SU-DHL-6 (cell line): Measurements from ENCODE around the gene APOL6.

Source experiments
- H2AFZ ChIP-seq: fragments of 200-600 bp; sonication (generic); 2 replicates; pipeline ENCODE4 v1.6.1; 2014; ENCODE audit warnings: low read depth, mild to moderate bottlenecking, moderate library complexity, mixed read lengths, antibody characterized with exemption, low read length; ENCODE audit not compliant: severe bottlenecking
- H3F3A ChIP-seq: fragments of 200-600 bp; shearing (Covaris generic); 2 replicates; pipeline ENCODE4 v1.6.0; 2016; ENCODE audit warnings: antibody characterized with exemption, mild to moderate bottlenecking; ENCODE audit not compliant: insufficient read depth
- H3K27ac ChIP-seq: fragments of 200-600 bp; sonication (generic); 2 replicates; pipeline ENCODE4 v1.5.1; 2016; ENCODE audit warnings: low read depth, mild to moderate bottlenecking, low read length, moderate library complexity, mixed read lengths
- H3K27me3 ChIP-seq: fragments of 200-600 bp; sonication (generic), shearing (Covaris generic); 2 replicates; pipeline ENCODE4 v1.6.0; 2014; ENCODE audit warnings: mild to moderate bottlenecking, low read length
- H3K36me3 ChIP-seq: fragments of 200-600 bp; sonication (generic); 2 replicates; pipeline ENCODE4 v1.6.1; 2014; ENCODE audit warnings: mild to moderate bottlenecking, low read length, mixed read lengths
- H3K4me2 ChIP-seq: fragments of 300-600, 200-600 bp; shearing (Covaris generic), sonication (generic); 2 replicates; pipeline ENCODE4 v1.6.0; 2014; ENCODE audit warnings: low read length, low read depth, mild to moderate bottlenecking; ENCODE audit not compliant: poor library complexity, severe bottlenecking
- H3K4me3 ChIP-seq: fragments of 200-600 bp; sonication (generic); 2 replicates; pipeline ENCODE4 v1.5.1; 2014; ENCODE audit warnings: antibody characterized with exemption, low read length, mild to moderate bottlenecking, mixed read lengths; ENCODE audit not compliant: insufficient read depth, poor library complexity, severe bottlenecking
- H3K79me2 ChIP-seq: fragments of 200-600 bp; sonication (generic); 2 replicates; pipeline ENCODE4 v1.6.1; 2014; ENCODE audit warnings: mild to moderate bottlenecking, low read length, moderate library complexity; ENCODE audit not compliant: insufficient read depth
- H3K9ac ChIP-seq: fragments of 200-600 bp; sonication (generic); 2 replicates; pipeline ENCODE4 v1.7.0; 2014; ENCODE audit warnings: mild to moderate bottlenecking, low read length
- H3K9me2 ChIP-seq: fragments of 200-600 bp; sonication (generic); replicated peaks from 2 replicates; pipeline ENCODE4 v1.6.1; 2014; ENCODE audit warnings: low read length; ENCODE audit not compliant: insufficient read depth
- H3K9me3 ChIP-seq: fragments of 200-600 bp; sonication (generic); 2 replicates; pipeline ENCODE4 v1.6.1; 2014; ENCODE audit warnings: low read length, mixed read lengths; ENCODE audit not compliant: insufficient read depth
- H4K20me1 ChIP-seq: fragments of 200-600 bp; sonication (generic); 2 replicates; pipeline ENCODE4 v1.6.1; 2014; ENCODE audit warnings: low read depth, mild to moderate bottlenecking, antibody characterized with exemption, low read length, moderate library complexity, mixed read lengths
- CTCF ChIP-seq: fragments of 200-600 bp; sonication (generic); IDR thresholded peaks from one replicate; pipeline ENCODE4 v1.5.1; 2017; ENCODE audit warnings: antibody characterized with exemption, mild to moderate bottlenecking, low read length, moderate library complexity; ENCODE audit not compliant: insufficient read depth, poor library complexity, severe bottlenecking
- EZH2phosphoT487 ChIP-seq: fragments of 200-600 bp; sonication (generic), shearing (Covaris generic); conservative IDR thresholded peaks from 2 replicates; pipeline ENCODE4 v1.6.1; 2018; ENCODE audit warnings: mild to moderate bottlenecking, antibody characterized with exemption, low read length, moderate library complexity, mixed read lengths

APOL6 gene

GRCh38 chr22:35712672-35713071 is 64.4 kb downstream of the APOL6 start:
- Histone ChIP-seq H3K9me3 (no peaks in the 10 kb centered on the region), H3K9ac (no peak overlapping the region), H4K20me1 (no peaks in the 10 kb centered on the region), H3K27ac (no peak overlapping the region), H3K4me2 (no peak overlapping the region), H2AFZ (no peak overlapping the region), H3K4me3 (no peak overlapping the region), H3K9me2 (no peaks in the 10 kb centered on the region), H3K79me2 (no peaks in the 10 kb centered on the region), H3F3A (no peaks in the 10 kb centered on the region), H3K27me3 (no peaks in the 10 kb centered on the region), H3K36me3 (no peaks in the 10 kb centered on the region)
- TF ChIP-seq CTCF (no peak), EZH2phosphoT487 (no peak)

GRCh38 chr22:35717572-35717971 is 69.3 kb downstream of the APOL6 start, which contains the start of gene APOL5:
Gene APOL5 (plus strand): TSS chr22:35717872. CDS start chr22:35717872, 0 bp downstream.
- TF ChIP-seq EZH2phosphoT487, result no peak
- no peak for TF ChIP-seq CTCF
- no peaks in the 10 kb centered on the region for H3K79me2 ChIP-seq
- H3K4me3 ChIP-seq, result no peak within 1 kb of the TSS
- no peak within 1 kb of the TSS for H2AFZ ChIP-seq
- H3K4me2 ChIP-seq, result no peak within 1 kb of the TSS
- H4K20me1 ChIP-seq, result no peaks in the 10 kb centered on the region
- no peaks in the 10 kb centered on the region for H3F3A ChIP-seq
- no peak within 1 kb of the TSS for H3K27ac ChIP-seq
- H3K27me3 ChIP-seq, result no peaks in the 10 kb centered on the region
- no peak within 1 kb of the TSS for H3K9ac ChIP-seq
- H3K9me3 ChIP-seq, result no peaks in the 10 kb centered on the region
- H3K36me3 ChIP-seq, result no peaks in the 10 kb centered on the region
- H3K9me2 ChIP-seq, result no peaks in the 10 kb centered on the region
